NCI-H2171 treated with DMSO at 0.1 percent for 48 hours (cell line): ENCODE data around the gene UBAC2.
A peak's percentile ranks its signal among the peaks of the same experiment; 100 is the strongest.

ENCODE experiments used
- DNase-seq: peaks from one replicate; lab custom pipeline; 2025; lab: John Stamatoyannopoulos, UW

UBAC2 gene

DNA sequence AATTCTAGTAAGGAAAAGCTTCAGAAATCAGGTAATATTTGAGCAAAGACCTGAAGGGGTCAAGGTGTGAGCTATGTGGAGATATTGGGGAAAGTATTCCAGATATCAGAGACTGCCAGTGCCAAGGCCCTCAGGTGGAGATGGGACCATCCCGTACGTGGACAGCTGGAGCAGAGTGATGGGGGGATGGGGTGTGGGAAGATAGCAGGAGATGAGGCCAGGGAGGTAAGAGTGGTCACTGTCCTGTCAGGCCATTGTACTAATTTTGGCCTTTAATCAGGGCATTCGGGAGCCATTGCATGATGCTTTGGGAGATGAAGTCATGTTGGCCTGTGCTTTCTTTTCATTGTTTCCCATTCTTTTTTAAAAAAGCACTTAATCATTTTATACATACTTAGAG is 70.6 kb downstream of the UBAC2 start:
- no peak for DNase-seq

DNA sequence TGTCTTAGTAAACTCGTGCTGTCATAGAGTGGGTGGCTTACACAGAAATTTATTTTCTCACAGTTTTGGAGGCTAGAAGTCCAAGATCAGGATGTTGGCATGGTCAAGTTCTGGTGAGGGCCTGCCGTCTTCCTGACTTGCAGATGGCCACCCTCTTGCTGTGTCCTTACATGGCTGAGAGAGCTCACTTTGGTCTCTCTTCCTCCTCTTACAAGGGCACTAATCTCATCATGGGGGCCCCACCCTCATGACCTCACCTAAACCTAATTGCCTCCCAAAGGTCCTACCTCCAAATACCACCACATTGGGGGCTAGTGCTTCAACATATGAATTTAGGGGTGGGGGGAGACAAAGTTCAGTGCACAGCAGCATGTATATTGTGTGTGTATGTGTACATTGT is 71.8 kb downstream of the UBAC2 start:
- DNase-seq, result no peak

DNA sequence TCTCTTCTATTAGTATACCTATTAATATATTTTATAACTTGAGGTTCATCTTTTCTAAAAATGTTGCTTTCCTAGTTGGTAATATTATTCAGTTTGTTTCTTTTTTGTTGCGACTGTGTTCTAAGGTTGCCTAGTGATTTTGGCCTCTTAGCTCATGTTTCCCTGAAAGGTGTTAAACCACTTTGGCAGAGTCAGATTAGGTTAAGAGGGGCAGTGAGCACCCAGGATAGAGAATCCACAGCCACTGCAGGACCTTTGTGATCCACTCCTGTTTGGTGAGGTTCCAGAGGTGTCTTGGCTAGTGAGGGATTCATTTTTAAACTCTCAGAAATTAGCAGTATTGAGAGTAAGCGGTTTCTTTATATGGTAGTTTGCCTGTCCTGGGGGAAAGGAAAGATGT is 72.5 kb downstream of the UBAC2 start:
- no peak for DNase-seq

DNA sequence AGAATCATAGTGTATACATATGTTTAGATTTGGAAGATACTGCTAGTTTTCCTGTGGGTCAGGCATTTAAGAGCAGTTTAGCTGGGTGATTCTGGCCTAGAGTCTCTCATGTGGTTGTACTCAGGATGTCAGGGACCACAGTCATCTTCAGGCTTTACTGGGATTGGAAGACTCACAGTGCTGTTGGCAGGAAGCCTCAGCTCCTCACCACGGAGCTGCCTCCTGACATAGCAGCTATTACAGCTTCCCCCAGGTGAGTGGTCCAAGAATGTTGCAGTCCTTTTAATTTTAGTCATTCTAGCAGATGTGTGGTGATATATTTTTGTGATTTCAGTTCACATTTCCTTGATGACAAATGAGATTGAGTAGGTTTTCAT is 74.4 kb downstream of the UBAC2 start:
- DNase-seq, result no peak

DNA sequence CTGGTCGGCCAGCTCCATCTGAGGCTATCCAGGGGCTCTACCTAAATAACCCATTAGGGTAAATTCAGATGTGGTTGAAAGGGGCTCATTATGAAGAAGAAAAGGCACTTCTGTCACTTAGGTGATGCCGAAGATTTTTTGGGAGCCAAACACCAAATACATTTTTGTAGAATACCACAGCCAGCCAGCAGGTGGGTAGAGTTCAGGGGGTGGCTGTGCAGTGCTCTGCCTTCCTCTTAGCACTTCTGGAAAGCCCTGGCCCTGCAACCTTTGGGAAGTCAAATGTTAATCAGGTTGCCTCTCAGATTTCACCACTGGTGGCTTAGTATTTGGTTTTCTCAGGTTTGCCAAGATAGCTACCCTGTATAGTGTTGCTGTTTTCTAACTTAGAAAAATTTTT is 76.1 kb downstream of the UBAC2 start:
- no peak for DNase-seq

DNA sequence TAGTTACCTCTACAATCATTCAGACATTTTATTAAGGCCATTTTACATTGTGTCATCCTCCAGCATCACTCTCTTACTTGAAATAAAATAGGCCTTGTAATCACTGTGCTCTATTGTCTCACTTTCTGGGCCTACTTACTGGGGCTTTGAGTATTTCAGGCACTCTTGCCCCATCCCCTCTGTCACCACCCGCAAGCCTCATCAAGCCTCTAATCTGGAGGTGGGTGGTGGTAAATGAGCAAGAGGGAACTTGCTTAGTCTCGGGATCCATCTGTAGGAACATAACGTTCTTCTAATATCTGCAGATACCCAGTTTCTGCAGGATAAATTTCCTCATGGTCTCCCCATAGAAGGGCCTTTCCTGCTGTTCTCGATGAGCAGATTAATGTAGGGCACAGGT is 77.0 kb downstream of the UBAC2 start:
- DNase-seq, result no peak

DNA sequence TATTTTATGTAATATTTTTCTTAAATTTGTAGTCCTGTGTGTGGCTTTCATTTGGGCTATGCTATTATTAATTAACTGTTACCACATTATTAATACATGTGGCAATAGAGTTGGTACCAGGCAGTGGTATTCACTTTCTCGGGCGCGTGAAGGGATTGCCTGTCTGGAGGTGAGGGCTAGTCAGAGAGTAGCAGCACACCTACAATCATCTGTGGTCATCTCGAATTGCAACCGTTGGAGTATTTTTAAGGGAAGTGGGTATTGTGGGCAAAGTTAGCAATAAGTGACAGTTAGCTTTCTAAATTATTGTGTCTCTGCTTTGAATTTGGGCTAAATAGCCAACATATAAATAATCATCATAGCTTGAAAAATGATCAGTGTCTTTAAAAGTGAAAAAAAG is 77.5 kb downstream of the UBAC2 start:
- no peak for DNase-seq

DNA sequence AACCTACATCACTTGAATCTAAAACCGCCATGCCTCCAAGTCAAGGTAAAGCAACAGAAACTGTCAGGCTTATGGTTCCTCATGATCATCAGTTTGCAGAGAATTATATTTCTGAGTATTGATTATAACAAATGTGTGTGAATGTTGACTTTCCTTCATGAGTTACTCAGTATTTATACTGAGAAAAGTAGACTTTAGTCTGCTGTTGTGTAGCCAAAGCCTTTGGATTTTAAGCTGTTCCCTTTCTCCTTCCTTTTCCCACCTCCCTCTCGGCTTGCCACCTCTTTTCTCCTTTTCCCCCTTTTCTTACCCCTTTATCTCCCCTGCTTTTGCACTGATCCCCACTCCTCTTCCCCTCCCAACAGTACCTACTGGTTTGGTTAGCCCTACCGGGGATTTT is 78.2 kb downstream of the UBAC2 start:
- no peak for DNase-seq

DNA sequence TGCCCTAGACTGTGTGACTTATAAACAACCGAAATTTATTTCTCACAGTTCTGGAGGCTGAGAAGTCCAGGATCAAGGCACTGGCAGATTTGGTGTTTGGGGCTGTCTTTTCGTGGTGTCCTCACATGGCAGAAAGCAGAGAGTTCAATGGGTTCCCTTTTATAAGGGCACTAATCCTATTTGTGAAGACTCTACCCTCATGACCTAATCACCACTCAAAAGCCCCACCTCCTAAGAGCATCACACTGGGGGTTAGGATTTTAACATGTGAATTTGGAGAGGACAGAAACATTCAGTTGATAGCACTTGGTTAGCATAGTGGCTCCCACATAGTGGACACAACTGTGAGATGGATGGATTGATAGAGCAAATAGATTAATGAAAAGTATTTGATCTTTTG is 79.0 kb downstream of the UBAC2 start:
- DNase-seq, result no peak

DNA sequence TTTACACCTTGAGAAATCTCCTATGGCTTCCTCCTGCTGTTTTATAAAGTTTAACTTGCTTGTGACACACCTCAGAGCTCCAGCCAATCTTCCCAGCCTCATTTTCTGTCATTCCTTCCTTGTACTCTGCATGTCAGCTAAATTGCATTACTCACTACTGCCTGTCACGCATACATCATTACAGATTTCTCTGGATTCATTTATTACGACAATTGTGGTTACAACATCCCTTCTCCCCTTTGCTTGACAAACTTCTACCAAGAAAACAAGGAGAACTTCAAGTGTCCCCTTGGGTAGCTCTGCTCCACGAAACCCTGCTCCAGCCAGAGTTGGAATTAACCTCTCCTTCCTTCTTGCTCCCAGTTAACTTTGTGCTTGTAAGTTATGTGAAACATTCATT is 79.5 kb downstream of the UBAC2 start:
- no peak for DNase-seq

DNA sequence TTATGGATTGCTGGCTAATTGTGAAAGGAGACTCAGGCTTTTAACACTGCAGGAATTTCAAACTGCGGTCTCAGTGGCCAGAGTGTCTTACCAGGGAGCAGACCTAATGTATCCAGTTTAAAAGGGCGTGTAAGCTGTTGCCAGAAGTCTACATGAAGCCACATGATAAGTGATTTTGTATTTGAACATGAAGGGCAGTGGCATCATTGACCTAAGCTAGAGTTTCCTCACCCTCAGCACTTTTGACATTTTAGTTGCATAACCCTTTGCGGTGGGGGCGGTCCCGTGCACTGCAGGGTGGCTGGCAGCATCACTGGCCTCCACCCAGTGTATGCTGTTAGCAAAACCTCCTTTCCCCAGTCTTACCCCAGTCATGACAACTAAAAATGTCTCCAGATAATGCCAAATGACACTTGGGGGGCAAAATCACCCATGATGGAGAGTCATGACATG is 81.2 kb downstream of the UBAC2 start:
- DNase-seq, result no peak

DNA sequence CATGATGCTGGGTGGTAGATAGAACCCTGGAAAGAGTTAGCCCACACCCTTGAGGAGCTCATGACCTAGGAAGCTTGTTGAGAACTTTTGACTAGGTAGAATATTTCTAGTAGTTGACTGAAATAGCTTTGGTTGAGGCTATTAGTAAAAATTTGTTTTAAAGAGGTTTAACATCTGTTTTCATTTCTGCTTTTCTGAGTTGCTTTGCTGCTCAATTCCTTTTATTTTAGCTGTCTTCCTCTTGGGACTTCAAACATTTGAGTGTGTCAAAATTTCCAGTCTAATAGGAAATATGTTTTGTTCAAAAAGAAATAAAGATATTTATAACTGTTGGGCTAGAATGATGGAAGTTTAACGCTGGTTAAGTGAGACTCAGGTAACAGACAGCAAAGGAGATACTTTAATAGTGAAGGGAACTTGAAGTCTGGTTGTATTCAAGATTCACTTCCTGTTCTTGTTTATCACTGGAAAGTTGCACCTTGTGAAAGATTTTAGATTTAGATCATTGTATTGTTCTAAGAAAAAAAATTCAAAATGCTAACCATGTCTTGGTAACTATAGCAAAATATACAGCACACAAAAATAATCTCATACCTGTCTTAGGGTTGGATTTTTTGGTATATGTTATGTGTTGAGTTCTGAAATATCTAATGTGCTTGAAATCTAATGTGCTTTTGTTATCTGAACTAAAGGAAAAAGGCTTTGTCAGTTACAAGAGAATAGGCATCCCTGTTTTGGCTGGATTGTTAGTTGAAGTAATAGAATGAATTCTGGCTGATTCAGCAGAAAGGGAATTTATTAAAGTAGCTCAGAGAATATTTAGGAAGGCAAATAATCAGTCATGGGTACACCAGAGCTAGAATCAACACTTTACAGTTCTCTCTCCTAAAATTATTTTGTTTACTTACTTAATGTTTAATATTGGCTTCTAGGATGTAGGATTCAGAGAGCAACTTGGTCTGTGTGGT is 81.9 kb downstream of the UBAC2 start:
- no peak for DNase-seq

DNA sequence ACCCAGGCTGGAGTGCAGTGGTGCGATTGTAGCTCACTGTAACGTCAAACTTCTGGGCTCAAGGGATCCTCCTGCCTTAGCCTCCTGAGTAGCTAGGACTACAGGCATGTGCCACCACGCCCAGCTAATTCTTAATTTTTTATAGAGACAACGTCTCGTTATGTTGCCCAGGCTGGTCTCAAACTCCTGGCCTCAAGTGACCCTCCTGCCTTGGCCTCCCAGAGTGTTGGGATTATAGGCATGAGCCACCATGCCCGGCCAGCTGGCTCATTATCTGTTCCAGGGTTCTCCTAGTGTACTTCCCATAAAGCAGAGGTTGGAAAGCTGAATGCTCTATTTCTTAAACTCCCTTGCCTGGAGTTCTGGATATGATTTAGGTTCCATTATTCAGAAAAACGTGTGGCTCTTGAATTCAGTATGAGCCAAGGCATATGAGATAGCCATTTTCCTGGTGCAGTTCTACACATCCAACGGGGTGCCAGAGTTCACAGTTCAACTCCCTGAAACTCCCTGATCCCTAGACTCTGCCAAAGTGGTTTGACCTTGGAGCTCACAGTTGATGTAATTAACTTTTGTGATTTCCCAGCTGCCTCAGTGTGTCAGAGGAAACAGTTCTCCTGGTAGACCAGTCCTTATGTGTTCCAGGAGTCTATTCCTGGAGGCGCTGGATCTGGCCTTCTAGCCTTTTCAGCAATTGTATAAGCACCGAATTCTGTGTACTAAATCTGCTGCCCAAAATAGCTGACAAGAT is 85.0 kb downstream of the UBAC2 start:
- no peak for DNase-seq

DNA sequence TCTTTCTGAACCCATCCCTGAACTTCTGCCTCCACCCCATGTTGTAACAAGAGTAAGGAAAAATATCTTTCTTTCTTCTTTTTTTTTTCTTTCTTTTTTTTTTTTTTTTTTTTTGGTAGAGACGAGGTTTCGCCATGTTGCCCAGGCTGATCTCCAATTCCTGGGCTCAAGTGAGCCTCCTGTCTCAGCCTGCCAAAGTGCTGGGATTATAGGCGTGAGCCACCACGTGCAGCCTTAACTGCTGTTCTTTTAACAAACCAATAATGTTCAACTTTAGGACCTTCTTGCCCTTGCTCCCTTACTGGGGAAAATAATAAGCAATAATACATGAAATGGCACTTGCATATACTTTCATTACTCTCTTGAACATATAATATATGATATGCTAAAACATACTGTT is 86.9 kb downstream of the UBAC2 start:
- no peak for DNase-seq

DNA sequence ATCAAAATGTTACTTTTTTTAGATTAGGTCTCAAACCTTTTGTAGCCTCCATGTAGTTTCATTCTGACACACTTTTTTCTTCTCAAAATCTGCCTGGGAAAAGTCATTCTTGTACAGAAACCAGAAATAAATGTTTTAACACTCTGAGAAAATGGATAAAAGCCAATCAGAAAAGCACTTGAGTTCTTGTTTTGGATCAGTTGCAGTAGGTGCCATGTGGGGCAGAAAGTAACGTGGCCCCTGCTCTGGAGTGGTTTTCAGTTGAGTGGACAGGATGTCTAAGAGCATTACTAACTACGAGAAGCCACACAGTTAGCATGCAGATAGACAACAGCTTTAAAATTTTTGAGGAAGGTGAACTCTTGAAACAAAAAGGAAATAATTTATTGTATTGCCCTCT is 87.4 kb downstream of the UBAC2 start:
- DNase-seq, result peak; percentile 10

DNA sequence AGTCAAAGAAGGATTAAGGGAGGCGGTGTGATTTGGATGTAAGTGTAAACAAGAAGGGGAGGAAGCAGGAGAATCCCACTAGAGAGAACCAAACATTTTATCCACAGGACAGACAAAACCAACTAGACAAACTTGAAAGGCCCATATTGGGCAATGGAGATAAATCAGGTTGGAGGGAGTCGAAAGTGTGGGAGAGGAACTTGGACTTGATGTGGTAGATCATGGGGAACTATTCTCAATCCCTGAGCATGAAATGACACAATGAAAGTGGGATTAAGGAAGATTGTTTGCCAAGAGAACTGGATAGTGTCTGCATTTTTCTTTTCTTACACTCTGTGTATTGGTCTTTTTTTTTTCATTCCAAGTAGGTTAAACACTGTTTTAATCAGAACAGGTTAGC is 88.6 kb downstream of the UBAC2 start:
- DNase-seq, result no peak

DNA sequence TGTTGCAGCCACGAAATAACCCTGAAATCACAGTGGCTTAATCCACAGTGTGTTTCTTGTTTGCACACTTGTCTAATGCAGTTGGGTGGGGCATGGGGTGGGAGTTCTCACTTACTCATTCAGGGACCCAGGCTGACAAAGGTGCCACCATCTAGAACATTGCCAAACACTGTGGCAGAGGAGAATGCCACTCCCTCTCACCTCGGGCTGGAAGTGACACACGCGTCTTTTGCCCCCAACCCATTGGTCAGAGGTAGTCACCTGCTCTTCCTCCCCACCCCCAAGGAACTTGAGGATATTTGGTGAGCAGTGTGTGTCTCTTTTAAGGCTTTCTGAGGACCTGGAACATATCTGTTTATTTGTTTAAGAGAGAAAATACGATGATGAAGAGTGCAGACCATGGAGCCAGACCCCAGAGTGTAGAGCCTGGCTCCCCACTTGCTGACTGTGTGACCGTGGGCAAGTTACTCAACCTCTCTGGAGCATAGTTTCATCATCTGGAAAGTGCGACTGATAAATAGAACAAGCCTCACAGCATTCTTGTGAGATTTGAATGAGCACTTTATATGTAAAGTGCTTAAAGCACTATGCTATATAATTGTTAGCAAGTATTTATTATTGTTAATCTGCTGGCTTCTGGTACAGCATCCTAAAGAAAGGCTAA is 89.2 kb downstream of the UBAC2 start:
- no peak for DNase-seq

DNA sequence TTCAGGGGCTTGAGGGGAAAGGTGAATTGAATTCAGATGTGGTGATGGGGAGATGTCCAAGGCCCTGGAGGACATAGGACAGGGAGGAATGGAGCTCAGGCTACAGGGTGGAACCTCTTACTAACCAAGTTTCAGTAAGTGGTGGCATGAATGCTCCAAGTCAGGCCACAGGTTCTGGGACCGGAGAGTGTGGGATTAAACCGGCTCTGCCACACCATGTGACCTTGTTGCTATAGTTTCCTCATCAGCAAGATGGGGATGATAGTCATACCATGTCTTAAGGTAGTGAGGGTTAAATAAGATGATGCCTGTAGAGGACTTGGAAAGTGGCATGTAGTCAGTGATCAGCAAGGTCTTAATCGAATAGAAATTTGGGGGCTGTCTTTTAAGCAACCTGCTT is 90.2 kb downstream of the UBAC2 start:
- no peak for DNase-seq

DNA sequence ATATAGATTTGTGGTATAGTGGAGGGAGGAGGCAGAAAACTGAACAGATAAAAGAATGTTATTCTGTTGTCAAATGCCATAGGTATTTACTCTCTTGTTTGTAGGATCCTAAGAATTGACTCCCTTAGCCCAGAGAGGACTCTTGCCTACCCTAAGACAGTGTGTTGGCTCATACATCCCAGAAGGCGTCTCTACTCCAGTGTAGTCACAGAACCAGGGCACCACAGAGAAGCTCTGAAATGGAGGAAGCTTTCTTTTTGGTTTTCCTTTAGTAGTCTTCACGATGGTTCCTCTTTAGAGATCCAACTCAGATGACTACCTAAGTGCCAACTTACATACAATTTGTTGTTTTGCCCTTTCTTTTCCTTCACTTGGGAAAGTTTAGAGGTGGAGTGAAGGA is 92.5 kb downstream of the UBAC2 start:
- DNase-seq, result no peak

DNA sequence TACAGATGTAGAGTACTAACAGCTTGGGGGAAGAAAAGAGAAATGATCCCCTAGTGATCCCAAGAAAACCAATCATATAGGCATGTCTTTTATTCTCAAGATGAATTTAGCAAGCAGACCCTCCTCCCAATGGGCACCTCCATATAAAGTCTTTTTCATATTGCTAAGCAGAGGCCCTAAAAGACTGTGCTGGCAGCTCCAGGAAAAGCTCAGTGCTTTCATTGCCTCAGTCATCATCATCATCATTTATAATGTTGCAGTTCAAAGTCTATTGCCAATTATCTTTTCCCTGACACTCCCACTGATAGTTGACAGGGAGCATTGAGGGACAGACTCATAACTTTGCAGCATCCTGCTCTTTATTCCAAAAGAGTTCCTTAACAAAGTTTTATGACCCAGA is 93.5 kb downstream of the UBAC2 start:
- DNase-seq, result no peak

DNA sequence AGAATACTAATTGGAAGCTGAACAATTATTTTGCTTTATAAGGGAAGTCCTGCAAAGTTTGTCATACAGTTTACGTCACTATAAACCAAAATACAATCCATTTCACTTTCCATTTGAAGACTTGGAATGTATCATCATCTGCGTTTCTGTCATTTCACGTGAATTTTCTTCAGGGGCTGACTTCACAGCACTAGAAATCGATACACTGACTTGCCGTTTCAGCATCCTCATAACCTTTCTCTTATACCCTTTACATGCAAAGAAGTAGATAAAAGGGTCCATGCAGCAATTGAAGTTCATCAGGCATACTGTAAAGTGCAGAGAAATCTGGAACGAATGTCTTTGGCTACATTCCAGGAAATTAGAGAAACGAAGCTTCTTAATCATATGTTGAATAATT is 94.3 kb downstream of the UBAC2 start:
- no peak for DNase-seq

DNA sequence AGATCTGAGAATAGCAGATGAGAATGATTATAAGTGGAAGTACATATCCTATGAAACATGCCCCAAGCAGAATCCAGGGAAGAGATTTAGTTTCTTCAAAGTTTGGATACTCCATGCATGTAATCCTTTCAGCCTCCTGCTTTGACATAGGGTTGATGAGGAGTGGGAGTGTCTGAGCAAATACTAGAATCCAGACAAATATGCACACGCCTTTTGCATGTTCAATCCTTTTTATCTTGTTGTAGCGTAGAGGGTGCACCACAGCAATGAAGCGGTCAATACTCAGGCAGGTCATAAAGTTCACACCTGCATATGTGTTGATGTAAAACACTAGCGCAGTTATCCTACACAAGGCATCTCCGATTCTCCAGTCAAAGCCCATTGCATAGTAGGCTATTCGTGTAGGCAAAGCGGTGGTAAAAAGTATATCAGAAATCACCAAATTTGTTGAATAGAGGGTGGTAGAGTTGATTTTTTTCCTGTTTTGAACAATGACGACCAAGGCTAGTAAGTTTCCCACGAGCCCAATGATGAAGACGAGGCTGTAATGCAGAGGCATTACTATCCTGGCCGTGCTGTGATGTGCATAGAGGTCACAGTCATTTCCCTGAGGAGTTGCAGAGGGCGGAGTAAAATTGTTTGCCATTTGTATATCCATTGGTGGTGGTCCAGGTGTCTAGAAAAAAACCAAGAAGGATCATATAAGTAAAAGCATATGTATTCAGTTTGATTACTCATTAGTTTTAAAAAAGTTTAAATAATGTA is 95.0 kb downstream of the UBAC2 start:
- DNase-seq, result no peak
